Neuronal stem cell (in vitro differentiated cells): ENCODE results near the gene TMEM121B.

Source experiments
- DNase-seq: peaks from one replicate; pipeline ENCODE4 v3.0.0-alpha.2; 2013; ENCODE audit warnings: low spot score
- H2AFZ ChIP-seq: one replicate; pipeline ENCODE4 v1.6.1; 2013; ENCODE audit warnings: mild to moderate bottlenecking, low read length, inconsistent platforms
- H2AK5ac ChIP-seq: 2 replicates; pipeline ENCODE4 v1.6.1; 2013; ENCODE audit warnings: low read depth, mild to moderate bottlenecking, inconsistent platforms, low read length, moderate library complexity, mixed read lengths
- H2BK120ac ChIP-seq: 2 replicates; pipeline ENCODE4 v1.6.1; 2013; ENCODE audit warnings: low read depth, mild to moderate bottlenecking, inconsistent platforms, low read length, moderate library complexity, mixed read lengths
- H2BK12ac ChIP-seq: one replicate; pipeline ENCODE4 v1.6.1; 2013; ENCODE audit warnings: low read length, inconsistent platforms
- H2BK15ac ChIP-seq: 2 replicates; pipeline ENCODE4 v1.6.1; 2013; ENCODE audit warnings: mild to moderate bottlenecking, low read length, inconsistent platforms, mixed read lengths
- H2BK5ac ChIP-seq: one replicate; pipeline ENCODE4 v1.6.1; 2013; ENCODE audit warnings: inconsistent platforms, mild to moderate bottlenecking, low read length, moderate library complexity
- H3K14ac ChIP-seq: one replicate; pipeline ENCODE4 v1.6.1; 2013; ENCODE audit warnings: low read length, inconsistent platforms
- H3K18ac ChIP-seq: 2 replicates; pipeline ENCODE4 v1.6.1; 2013; ENCODE audit warnings: low read length, inconsistent platforms
- H3K23ac ChIP-seq: 2 replicates; pipeline ENCODE4 v1.6.1; 2013; ENCODE audit warnings: low read depth, mild to moderate bottlenecking, mixed read lengths, low read length, inconsistent platforms; ENCODE audit not compliant: poor library complexity
- H3K27ac ChIP-seq: replicated peaks from 3 replicates; pipeline ENCODE4 v1.5.1; 2013; ENCODE audit warnings: low read length, inconsistent platforms
- H3K27me3 ChIP-seq, 3 experiments: 2 replicates each; pipeline ENCODE4 v1.6.1; 2013; ENCODE audit warnings: low read length in 3 of 3, mild to moderate bottlenecking in 2 of 3, inconsistent platforms in 1 of 3, low read depth in 1 of 3, mixed read lengths in 1 of 3, moderate library complexity in 1 of 3; ENCODE audit not compliant: control insufficient read depth in 3 of 3, insufficient read depth in 3 of 3
- H3K36me3 ChIP-seq, 2 donors: replicated peaks in 1 of 2; 2 replicates each; pipeline ENCODE4 v1.6.1; 2013; ENCODE audit warnings: low read length in 2 of 2; ENCODE audit not compliant: control insufficient read depth in 2 of 2, insufficient read depth in 2 of 2
- H3K4ac ChIP-seq: 2 replicates; pipeline ENCODE4 v1.6.1; 2013; ENCODE audit warnings: inconsistent platforms, mild to moderate bottlenecking, low read length, moderate library complexity
- H3K4me1 ChIP-seq, 2 donors: 1 replicate in 1 of 2; 2 replicates in 1 of 2; pipeline ENCODE4 v1.6.1; 2013; ENCODE audit warnings: low read length in 2 of 2, low read depth in 1 of 2; ENCODE audit not compliant: control insufficient read depth in 2 of 2, insufficient read depth in 1 of 2
- H3K4me2 ChIP-seq: one replicate; pipeline ENCODE4 v1.6.1; 2013; ENCODE audit warnings: mild to moderate bottlenecking, low read length, inconsistent platforms; ENCODE audit not compliant: insufficient read depth, poor library complexity, severe bottlenecking
- H3K4me3 ChIP-seq, 2 donors: 2 replicates each; pipeline ENCODE4 v1.5.1; 2013; ENCODE audit warnings: low read length in 2 of 2, mild to moderate bottlenecking in 2 of 2, inconsistent platforms in 1 of 2, moderate library complexity in 1 of 2
- H3K79me1 ChIP-seq: one replicate; pipeline ENCODE4 v1.6.1; 2013; ENCODE audit warnings: low read depth, mild to moderate bottlenecking, inconsistent platforms, low read length, moderate library complexity
- H3K9ac ChIP-seq: one replicate; pipeline ENCODE4 v1.6.1; 2013; ENCODE audit warnings: mild to moderate bottlenecking, low read depth, low read length, inconsistent platforms; ENCODE audit not compliant: poor library complexity
- H3K9me3 ChIP-seq, 2 donors: replicated peaks in 1 of 2; 2 replicates each; pipeline versions ENCODE3 to v1.6.1; 2013; ENCODE audit warnings: low read length in 2 of 2, mild to moderate bottlenecking in 2 of 2, inconsistent platforms in 1 of 2, low read depth in 1 of 2, mixed read lengths in 1 of 2, moderate library complexity in 1 of 2; ENCODE audit not compliant: control insufficient read depth in 2 of 2, insufficient read depth in 1 of 2
- H4K8ac ChIP-seq: one replicate; pipeline ENCODE4 v1.6.1; 2013; ENCODE audit warnings: low read depth, mild to moderate bottlenecking, inconsistent platforms, low read length, moderate library complexity
- H4K91ac ChIP-seq: one replicate; pipeline ENCODE4 v1.6.1; 2013; ENCODE audit warnings: low read length, low read depth, mild to moderate bottlenecking, inconsistent platforms; ENCODE audit not compliant: poor library complexity
- WGBS, 2 donors: extraction: QIAGEN DNeasy Blood & Tissue Kit; methylation state at CpG; one replicate each; pipeline ENCODE4 v1.1.7; 2013; ENCODE audit warnings: missing lambda C conversion rate in 2 of 2, mixed read lengths in 1 of 2; ENCODE audit not compliant: insufficient read length in 2 of 2, insufficient replicate concordance in 1 of 2; ENCODE audit errors: extremely low coverage in 2 of 2; 5-methylcytosine and 5-hydroxymethylcytosine counted together

The TMEM121B gene

DNA sequence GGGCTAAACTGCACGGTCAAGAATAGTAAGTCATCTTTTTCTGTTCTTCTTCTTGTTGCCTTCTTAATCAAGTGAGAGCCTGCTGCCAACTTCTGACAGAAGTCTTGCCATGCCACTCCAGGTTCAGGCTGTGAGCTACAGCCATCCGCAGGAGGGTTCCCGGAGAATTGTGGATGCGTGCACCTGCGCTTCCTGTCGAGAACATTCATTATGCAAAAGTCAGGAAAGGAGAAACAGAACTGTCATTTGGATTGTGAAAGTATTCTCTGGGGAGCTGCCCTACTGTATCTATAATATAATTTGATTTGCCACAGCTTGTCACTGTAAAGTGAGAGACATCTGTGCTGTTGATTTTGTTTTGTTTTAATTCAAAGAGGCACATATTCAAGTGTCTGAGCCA is 24.1 kb downstream of the TMEM121B start:
- Histone ChIP-seq H3K36me3 (peaks cover 0 to 48% of the 10 kb centered on the region in 2 donors), H2AK5ac (no peak overlapping the region), H3K4me2 (no peak overlapping the region), H2AFZ (no peak overlapping the region), H3K79me1 (no peaks in the 10 kb centered on the region), H3K14ac (no peak overlapping the region), H4K91ac (no peak overlapping the region), H3K27me3 (no peaks in the 10 kb centered on the region), H2BK12ac (no peak overlapping the region), H2BK5ac (no peak overlapping the region), H3K27ac (no peak overlapping the region), H2BK15ac (no peak overlapping the region), H4K8ac (no peak overlapping the region), H3K4ac (no peak overlapping the region), H3K4me3 (no peak overlapping the region), H3K23ac (no peak overlapping the region), H3K9ac (no peak overlapping the region), H3K18ac (no peak overlapping the region), H2BK120ac (no peak overlapping the region), H3K4me1 (no peaks in the 10 kb centered on the region), H3K9me3 (no peaks in the 10 kb centered on the region)
- DNase-seq: no peak
- no CpG with 5 or more reads among the region's 6 CpGs for WGBS, 2 donors

DNA sequence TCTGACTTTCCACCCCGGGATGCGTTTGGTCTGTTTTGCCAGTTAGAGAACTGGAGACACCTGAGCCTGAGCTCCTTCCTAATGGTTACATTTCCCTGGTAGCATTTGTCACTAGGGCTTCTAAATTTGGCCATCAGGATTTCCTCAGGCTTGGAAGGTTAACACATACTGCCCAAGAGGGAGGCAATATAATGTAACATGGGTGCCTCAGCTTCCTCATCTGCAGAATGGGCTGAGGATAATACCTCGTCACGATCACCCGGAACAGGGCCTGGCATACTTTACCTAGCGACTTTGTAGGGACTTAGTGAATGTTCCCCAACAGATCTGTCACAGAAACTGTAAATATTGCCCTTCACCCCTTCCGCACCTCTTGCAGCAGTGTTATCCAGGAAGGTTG is 25.1 kb downstream of the TMEM121B start:
- no peak overlapping the region for H3K27ac ChIP-seq
- WGBS, 2 donors: no CpG with 5 or more reads among the region's 7 CpGs
- H3K4me1 ChIP-seq: no peaks in the 10 kb centered on the region
- no peaks in the 10 kb centered on the region for H3K9me3 ChIP-seq
- H3K79me1 ChIP-seq: no peaks in the 10 kb centered on the region
- H3K4me2 ChIP-seq: no peak overlapping the region
- no peak overlapping the region for H3K18ac ChIP-seq
- no peak overlapping the region for H2BK120ac ChIP-seq
- H3K14ac ChIP-seq: no peak overlapping the region
- no peaks in the 10 kb centered on the region for H3K27me3 ChIP-seq
- no peak overlapping the region for H3K9ac ChIP-seq
- H2BK15ac ChIP-seq: no peak overlapping the region
- no peak overlapping the region for H2AFZ ChIP-seq
- no peak overlapping the region for H4K8ac ChIP-seq
- H4K91ac ChIP-seq: no peak overlapping the region
- no peak overlapping the region for H3K4ac ChIP-seq
- H3K36me3 ChIP-seq: peaks cover 0 to 38% of the 10 kb centered on the region in 2 donors
- H2BK5ac ChIP-seq: no peak overlapping the region
- H3K23ac ChIP-seq: no peak overlapping the region
- H2BK12ac ChIP-seq: no peak overlapping the region
- no peak overlapping the region for H3K4me3 ChIP-seq
- H2AK5ac ChIP-seq: no peak overlapping the region
- no peak for DNase-seq

DNA sequence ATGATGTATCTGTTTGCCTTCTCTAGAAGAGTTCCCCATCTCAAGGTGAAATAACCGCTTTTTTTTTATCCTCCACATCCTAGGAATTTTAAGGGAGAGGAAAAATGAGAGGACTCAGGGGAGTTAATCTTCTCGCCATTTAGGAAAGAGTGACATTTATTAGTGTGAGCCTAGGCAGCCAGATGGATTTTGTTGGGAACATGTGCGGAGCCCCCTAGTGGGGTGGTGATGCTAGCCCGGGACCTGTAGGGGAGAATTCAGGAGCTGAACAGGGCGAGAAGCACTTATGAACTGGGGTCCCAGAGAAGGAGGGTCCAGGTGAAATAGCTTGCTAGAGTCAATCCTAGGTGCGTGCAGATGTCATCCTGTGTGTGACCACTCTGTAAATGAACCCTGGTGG is 25.6 kb downstream of the TMEM121B start:
- Histone ChIP-seq H2BK5ac (no peak overlapping the region), H4K91ac (no peak overlapping the region), H3K9me3 (no peaks in the 10 kb centered on the region), H2AFZ (no peak overlapping the region), H3K4me1 (no peaks in the 10 kb centered on the region), H3K4me3 (no peak overlapping the region), H3K36me3 (peaks cover 0 to 33% of the 10 kb centered on the region in 2 donors), H3K18ac (no peak overlapping the region), H3K79me1 (no peaks in the 10 kb centered on the region), H3K23ac (no peak overlapping the region), H3K9ac (no peak overlapping the region), H3K4ac (no peak overlapping the region), H3K14ac (no peak overlapping the region), H3K27me3 (no peaks in the 10 kb centered on the region), H2BK12ac (no peak overlapping the region), H2AK5ac (no peak overlapping the region), H2BK15ac (no peak overlapping the region), H3K27ac (no peak overlapping the region), H4K8ac (no peak overlapping the region), H3K4me2 (no peak overlapping the region), H2BK120ac (no peak overlapping the region)
- DNase-seq: no peak
- no CpG with 5 or more reads among the region's 6 CpGs for WGBS, 2 donors

DNA sequence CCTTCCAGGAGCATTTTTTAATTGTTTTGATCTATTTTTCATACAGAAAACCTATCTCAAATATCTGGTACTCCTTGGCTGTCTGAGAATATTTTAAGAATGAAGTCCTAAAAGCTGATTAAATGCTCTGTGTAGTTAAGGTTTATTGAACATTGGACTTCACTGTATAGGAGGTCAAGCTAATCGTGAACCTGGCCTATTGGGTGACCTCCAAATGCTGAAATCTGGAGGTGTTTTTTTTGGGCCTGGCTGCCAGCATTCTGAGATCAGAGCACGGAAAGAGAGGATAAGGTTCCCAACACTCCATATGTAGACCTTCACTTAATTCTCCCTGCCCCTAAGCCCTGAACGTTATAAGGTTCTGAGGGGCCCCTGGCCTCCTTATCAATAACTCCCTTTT is 28.1 kb downstream of the TMEM121B start:
- Histone ChIP-seq H2AFZ (no peak overlapping the region), H3K27ac (no peak overlapping the region), H2BK12ac (no peak overlapping the region), H3K9ac (no peak overlapping the region), H3K4ac (no peak overlapping the region), H2BK5ac (no peak overlapping the region), H3K23ac (no peak overlapping the region), H2AK5ac (no peak overlapping the region), H4K91ac (no peak overlapping the region), H2BK15ac (no peak overlapping the region), H4K8ac (no peak overlapping the region), H2BK120ac (no peak overlapping the region), H3K4me3 (no peak overlapping the region), H3K4me2 (no peak overlapping the region), H3K9me3 (no peaks in the 10 kb centered on the region), H3K4me1 (no peaks in the 10 kb centered on the region), H3K14ac (no peak overlapping the region), H3K36me3 (peaks cover 0 to 9% of the 10 kb centered on the region in 2 donors), H3K18ac (no peak overlapping the region), H3K27me3 (no peaks in the 10 kb centered on the region), H3K79me1 (no peaks in the 10 kb centered on the region)
- no CpG with 5 or more reads among the region's 3 CpGs for WGBS, 2 donors
- no peak for DNase-seq
